Measurements from ENCODE around the gene ATP5PD.

DNA sequence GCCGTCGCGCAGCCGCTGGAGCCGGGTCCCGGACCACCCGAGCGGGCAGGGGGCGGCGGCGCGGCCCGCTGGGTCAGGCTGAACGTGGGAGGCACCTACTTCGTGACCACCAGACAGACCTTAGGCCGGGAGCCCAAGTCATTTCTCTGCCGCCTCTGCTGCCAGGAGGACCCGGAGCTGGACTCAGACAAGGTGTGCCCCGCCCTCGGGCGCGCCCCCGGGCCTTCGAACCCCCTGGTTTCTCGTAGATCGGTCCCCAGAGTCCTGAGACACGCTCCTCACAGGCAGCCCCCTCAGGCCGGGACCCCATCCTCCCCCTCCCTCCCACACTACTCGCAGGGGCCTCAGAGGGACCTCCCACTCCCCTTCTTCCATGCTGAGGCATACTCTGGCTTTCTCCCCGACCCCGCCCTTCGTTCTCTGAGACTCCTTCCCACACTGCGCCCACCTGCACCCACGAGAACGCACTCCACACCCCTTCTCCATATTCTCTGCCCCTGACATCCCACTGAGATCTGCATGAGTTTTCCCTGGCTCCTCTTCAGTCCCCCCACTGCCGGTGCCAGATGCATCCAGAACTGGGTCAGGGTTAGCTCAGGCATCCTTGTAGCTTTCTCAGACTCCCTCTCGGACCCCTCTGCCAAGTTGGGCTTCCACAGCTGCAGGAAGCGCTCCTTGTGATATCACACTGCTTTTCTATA lies 779 bp upstream of the ATP5PD start:
- TF ChIP-seq, protein P1, sequence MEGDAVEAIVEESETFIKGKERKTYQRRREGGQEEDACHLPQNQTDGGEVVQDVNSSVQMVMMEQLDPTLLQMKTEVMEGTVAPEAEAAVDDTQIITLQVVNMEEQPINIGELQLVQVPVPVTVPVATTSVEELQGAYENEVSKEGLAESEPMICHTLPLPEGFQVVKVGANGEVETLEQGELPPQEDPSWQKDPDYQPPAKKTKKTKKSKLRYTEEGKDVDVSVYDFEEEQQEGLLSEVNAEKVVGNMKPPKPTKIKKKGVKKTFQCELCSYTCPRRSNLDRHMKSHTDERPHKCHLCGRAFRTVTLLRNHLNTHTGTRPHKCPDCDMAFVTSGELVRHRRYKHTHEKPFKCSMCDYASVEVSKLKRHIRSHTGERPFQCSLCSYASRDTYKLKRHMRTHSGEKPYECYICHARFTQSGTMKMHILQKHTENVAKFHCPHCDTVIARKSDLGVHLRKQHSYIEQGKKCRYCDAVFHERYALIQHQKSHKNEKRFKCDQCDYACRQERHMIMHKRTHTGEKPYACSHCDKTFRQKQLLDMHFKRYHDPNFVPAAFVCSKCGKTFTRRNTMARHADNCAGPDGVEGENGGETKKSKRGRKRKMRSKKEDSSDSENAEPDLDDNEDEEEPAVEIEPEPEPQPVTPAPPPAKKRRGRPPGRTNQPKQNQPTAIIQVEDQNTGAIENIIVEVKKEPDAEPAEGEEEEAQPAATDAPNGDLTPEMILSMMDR (IDR thresholded peaks at IDR 0.05; ENCODE audit: low read depth, low read length, poor library complexity, severe bottlenecking): no peak
- TF ChIP-seq EZH2phosphoT487 (IDR thresholded peaks at IDR 0.05; ENCODE audit: borderline replicate concordance, low read length): no peak

Data from DOHH2 (cell line).